ENCODE results near the gene PDSS2.

- TF ChIP-seq ASH2L (IDR thresholded peaks at IDR 0.05; ENCODE audit: low read length): no peak
- TF ChIP-seq POLR2A (IDR thresholded peaks at IDR 0.05; ENCODE audit: control extremely low read depth in 1 of 2, low read depth in 2 of 2, low read length in 2 of 2): no peak
- no peak for TF ChIP-seq JUND (IDR thresholded peaks at IDR 0.05; ENCODE audit: low read length)
- TF ChIP-seq CTCF (IDR thresholded peaks at IDR 0.05; ENCODE audit: control extremely low read depth in 1 of 3, insufficient read depth in 1 of 3, low read depth in 1 of 3, low read length in 3 of 3): peak in 2 of 3 experiments; percentile 57 to 81; a peak in 3 of 4 replicates
- TF ChIP-seq CREB1 (IDR thresholded peaks at IDR 0.05): no peak
- no peak for TF ChIP-seq NANOG (IDR thresholded peaks at IDR 0.05; ENCODE audit: insufficient read depth, low read depth, low read length, poor library complexity, severe bottlenecking)
- no peak for TF ChIP-seq EGR1 (IDR thresholded peaks at IDR 0.05; ENCODE audit: borderline replicate concordance, low read depth, low read length)
Observed at GRCh38 chr6:107418118-107418517, 41.2 kb downstream of the PDSS2 start.
